Hepatocyte (in vitro differentiated cells): ENCODE data around the gene URM1.

Experiments used
- EZH2 ChIP-seq: fragments of 200-600 bp; sonication (generic); IDR thresholded peaks from 2 replicates; pipeline ENCODE4 v1.6.1; 2016; ENCODE audit warnings: antibody characterized with exemption, mild to moderate bottlenecking, borderline replicate concordance
- EZH2phosphoT487 ChIP-seq: fragments of 200-600 bp; sonication (generic); IDR thresholded peaks from one replicate; pipeline ENCODE4 v1.6.1; 2018; ENCODE audit warnings: antibody characterized with exemption, mild to moderate bottlenecking, low read depth, moderate library complexity; ENCODE audit not compliant: unreplicated experiment, severe bottlenecking
- TF ChIP-seq, protein P1 (sequence below): fragments of 200-600 bp; sonication (generic); IDR thresholded peaks from 2 replicates; pipeline ENCODE4 v1.5.1; 2016; ENCODE audit warnings: antibody characterized with exemption, mild to moderate bottlenecking; ENCODE audit not compliant: poor library complexity

GRCh38 chr9:128405077-128405779 lies 34.1 kb downstream of the URM1 start:
- TF ChIP-seq EZH2 (no peak), EZH2phosphoT487 (no peak)
- TF ChIP-seq, protein P1, sequence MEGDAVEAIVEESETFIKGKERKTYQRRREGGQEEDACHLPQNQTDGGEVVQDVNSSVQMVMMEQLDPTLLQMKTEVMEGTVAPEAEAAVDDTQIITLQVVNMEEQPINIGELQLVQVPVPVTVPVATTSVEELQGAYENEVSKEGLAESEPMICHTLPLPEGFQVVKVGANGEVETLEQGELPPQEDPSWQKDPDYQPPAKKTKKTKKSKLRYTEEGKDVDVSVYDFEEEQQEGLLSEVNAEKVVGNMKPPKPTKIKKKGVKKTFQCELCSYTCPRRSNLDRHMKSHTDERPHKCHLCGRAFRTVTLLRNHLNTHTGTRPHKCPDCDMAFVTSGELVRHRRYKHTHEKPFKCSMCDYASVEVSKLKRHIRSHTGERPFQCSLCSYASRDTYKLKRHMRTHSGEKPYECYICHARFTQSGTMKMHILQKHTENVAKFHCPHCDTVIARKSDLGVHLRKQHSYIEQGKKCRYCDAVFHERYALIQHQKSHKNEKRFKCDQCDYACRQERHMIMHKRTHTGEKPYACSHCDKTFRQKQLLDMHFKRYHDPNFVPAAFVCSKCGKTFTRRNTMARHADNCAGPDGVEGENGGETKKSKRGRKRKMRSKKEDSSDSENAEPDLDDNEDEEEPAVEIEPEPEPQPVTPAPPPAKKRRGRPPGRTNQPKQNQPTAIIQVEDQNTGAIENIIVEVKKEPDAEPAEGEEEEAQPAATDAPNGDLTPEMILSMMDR = no peak
